Stimulated activated CD8-positive, alpha-beta memory T cell treated with anti-CD3 and anti-CD28 coated beads, Interleukin-4, amount 100 ng/mL, for 4 hours (primary cell): Measurements from ENCODE around the gene ANXA2R.

Experiments used
- DNase-seq, 2 donors: peaks; one replicate each; pipeline ENCODE4 v3.0.0-alpha.2; 2020; ENCODE audit warnings: low read depth in 2 of 2, low spot score in 1 of 2

The ANXA2R gene

GRCh38 chr5:43001748-43002147 lies 38.4 kb downstream of the ANXA2R start:
- DNase-seq: no peak

- no peak for DNase-seq
Observed at GRCh38 chr5:43000914-43001313, 39.2 kb downstream of the ANXA2R start.

GRCh38 chr5:43000111-43000840 lies 39.8 kb downstream of the ANXA2R start:
- DNase-seq: no peak

GRCh38 chr5:42995360-42995751 lies 44.8 kb downstream of the ANXA2R start:
- DNase-seq: no peak

GRCh38 chr5:42994555-42995359 lies 45.4 kb downstream of the ANXA2R start:
- DNase-seq: peak; percentile 70 to 78

- no peak for DNase-seq
Observed at GRCh38 chr5:42994246-42994554, 45.9 kb downstream of the ANXA2R start.

- no peak for DNase-seq
Observed at GRCh38 chr5:42993516-42994245, 46.4 kb downstream of the ANXA2R start.

GRCh38 chr5:42992088-42992879 lies 47.8 kb downstream of the ANXA2R start:
- peak; percentile 44 to 49 for DNase-seq

GRCh38 chr5:42991404-42992087 lies 48.6 kb downstream of the ANXA2R start:
- no peak for DNase-seq

- no peak for DNase-seq
Observed at GRCh38 chr5:42990892-42991291, 49.2 kb downstream of the ANXA2R start.
